K562 (cell line): ENCODE data around the gene ANO8.

Source experiments
- EGR1 ChIP-seq: fragments of 450-650 bp; conservative IDR thresholded peaks from 2 replicates; pipeline ENCODE4 v1.6.1; 2017; ENCODE audit warnings: mild to moderate bottlenecking
- EZH2 ChIP-seq: IDR thresholded peaks from 2 replicates; pipeline ENCODE4 v1.6.1; 2012; ENCODE audit warnings: low read depth, mild to moderate bottlenecking, inconsistent platforms, low read length, borderline replicate concordance
- RCOR1 ChIP-seq, 2 experiments: IDR thresholded peaks; 2 replicates each; pipeline ENCODE4 v1.6.1; 2012; ENCODE audit warnings: low read depth in 2 of 2, low read length in 2 of 2, borderline replicate concordance in 1 of 2, improper control_type of control experiment in 1 of 2
- TF ChIP-seq, protein P1 (sequence below): fragments of 450-650 bp; IDR thresholded peaks from 2 replicates; pipeline ENCODE4 v1.6.1; 2018; ENCODE audit not compliant: partially characterized antibody

DNA sequence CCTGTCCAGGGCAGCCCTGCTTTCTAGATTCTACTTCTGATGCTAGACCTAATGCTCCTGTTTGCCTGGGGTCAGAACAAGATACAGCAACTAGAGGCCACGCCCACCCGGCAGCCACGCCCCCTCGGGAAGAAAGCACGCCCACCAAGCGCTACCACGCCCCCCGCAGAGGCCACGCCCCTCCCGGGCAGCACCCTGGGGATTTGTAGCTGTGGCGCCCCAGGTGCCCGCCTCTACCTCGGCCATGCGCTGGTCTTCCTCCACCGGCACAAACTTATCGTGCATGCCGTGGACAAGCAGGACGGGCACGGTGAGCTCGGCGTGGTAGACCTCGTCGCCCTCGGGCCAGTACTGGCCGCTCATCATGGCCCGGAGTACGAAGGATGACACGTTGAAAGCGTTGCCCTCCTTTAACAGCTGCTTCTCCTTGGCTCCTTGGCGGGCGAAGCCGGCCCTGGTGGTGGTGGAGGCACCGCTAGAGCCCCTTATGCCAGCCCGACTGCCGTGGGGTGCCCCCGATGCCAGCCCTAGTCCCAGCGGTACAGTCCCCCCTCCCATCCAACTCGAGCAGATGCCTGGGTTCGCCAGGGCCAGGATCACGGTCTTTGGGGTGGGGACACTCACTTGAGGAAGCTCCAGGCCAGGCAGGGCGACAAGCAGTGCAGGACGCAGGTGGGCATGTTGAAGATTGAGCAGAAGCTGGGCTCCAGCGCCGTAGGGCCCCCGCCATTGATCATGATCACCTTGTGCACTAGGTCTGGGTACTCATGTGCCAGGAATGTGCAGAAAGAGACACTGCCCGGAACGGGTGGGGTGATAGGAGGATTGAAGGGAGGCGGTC, 40.4 kb downstream of the ANO8 start:
- TF ChIP-seq, protein P1, sequence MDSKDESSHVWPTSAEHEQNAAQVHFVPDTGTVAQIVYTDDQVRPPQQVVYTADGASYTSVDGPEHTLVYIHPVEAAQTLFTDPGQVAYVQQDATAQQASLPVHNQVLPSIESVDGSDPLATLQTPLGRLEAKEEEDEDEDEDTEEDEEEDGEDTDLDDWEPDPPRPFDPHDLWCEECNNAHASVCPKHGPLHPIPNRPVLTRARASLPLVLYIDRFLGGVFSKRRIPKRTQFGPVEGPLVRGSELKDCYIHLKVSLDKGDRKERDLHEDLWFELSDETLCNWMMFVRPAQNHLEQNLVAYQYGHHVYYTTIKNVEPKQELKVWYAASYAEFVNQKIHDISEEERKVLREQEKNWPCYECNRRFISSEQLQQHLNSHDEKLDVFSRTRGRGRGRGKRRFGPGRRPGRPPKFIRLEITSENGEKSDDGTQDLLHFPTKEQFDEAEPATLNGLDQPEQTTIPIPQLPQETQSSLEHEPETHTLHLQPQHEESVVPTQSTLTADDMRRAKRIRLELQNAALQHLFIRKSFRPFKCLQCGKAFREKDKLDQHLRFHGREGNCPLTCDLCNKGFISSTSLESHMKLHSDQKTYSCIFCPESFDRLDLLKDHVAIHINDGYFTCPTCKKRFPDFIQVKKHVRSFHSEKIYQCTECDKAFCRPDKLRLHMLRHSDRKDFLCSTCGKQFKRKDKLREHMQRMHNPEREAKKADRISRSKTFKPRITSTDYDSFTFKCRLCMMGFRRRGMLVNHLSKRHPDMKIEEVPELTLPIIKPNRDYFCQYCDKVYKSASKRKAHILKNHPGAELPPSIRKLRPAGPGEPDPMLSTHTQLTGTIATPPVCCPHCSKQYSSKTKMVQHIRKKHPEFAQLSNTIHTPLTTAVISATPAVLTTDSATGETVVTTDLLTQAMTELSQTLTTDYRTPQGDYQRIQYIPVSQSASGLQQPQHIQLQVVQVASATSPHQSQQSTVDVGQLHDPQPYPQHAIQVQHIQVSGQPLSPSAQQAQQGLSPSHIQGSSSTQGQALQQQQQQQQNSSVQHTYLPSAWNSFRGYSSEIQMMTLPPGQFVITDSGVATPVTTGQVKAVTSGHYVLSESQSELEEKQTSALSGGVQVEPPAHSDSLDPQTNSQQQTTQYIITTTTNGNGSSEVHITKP = no peak
- TF ChIP-seq RCOR1 (IDR thresholded peaks at IDR 0.05; ENCODE audit: borderline replicate concordance in 1 of 2, low read depth in 2 of 2, low read length in 2 of 2) (no peak), EZH2 (no peak), EGR1 (no peak)
